K562 (cell line): Measurements from ENCODE around the gene SPTBN4. TPM values are rescaled to one million over a fixed set of nuclear protein-coding genes. Genes with fewer than 3 reads are reported as not detected.

Source experiments
- EHMT2 ChIP-seq: fragments of 450-650 bp; IDR thresholded peaks from 2 replicates; pipeline ENCODE4 v1.6.1; 2018; ENCODE audit warnings: antibody characterized with exemption
- ESRRB ChIP-seq: fragments of 250-450 bp; sonication (Bioruptor Pico); IDR thresholded peaks from 2 replicates; pipeline ENCODE4 v1.5.0; 2020; ENCODE audit warnings: mild to moderate bottlenecking, moderate library complexity, borderline replicate concordance
- FOXK1 ChIP-seq: sonication (generic); formaldehyde crosslinking; IDR thresholded peaks from 2 replicates; pipeline ENCODE4 v1.8.0; 2022; ENCODE audit warnings: missing genetic modification reagents, mild to moderate bottlenecking, borderline replicate concordance
- NONO ChIP-seq, 2 experiments: fragments of 200-400 bp in 1 of 2; fragments of 450-650 bp in 1 of 2; formaldehyde crosslinking in 1 of 2; IDR thresholded peaks; 2 replicates each; pipeline ENCODE4 v1.6.1; 2017; ENCODE audit warnings: low read depth in 2 of 2, mild to moderate bottlenecking in 2 of 2, moderate library complexity in 2 of 2, low read length in 1 of 2
- PREB ChIP-seq: sonication (generic); formaldehyde crosslinking; IDR thresholded peaks from 2 replicates; pipeline ENCODE4 v1.8.1; 2023; ENCODE audit warnings: mild to moderate bottlenecking, missing genetic modification reagents
- PYGO2 ChIP-seq: fragments of 450-650 bp; IDR thresholded peaks from 2 replicates; pipeline ENCODE4 v1.6.1; 2016; ENCODE audit warnings: mild to moderate bottlenecking, missing genetic modification characterization, moderate library complexity, missing compliant biosample characterization
- TBP ChIP-seq: optimal IDR thresholded peaks from 2 replicates; pipeline ENCODE3; 2011; ENCODE audit warnings: low read depth, low read length, improper control_type of control experiment
- ZNF165 ChIP-seq: fragments of 250-450 bp; sonication (Bioruptor Pico); IDR thresholded peaks from 2 replicates; pipeline ENCODE4 v1.4.0; 2020; ENCODE audit warnings: borderline replicate concordance
- ZNF224 ChIP-seq: sonication (generic); formaldehyde crosslinking; IDR thresholded peaks from 2 replicates; pipeline ENCODE4 v1.8.0; 2022; ENCODE audit warnings: mild to moderate bottlenecking, missing genetic modification reagents
- ZNF253 ChIP-seq: fragments of 250-450 bp; sonication (Bioruptor Pico); conservative IDR thresholded peaks from 2 replicates; pipeline ENCODE4 v1.6.1; 2021; ENCODE audit warnings: mild to moderate bottlenecking
- ZNF395 ChIP-seq: fragments of 200-800 bp; sonication (Bioruptor generic); IDR thresholded peaks from 2 replicates; pipeline ENCODE4 v1.6.1; 2017; ENCODE audit warnings: missing genetic modification characterization, missing compliant biosample characterization
- ZNF407 ChIP-seq: fragments of 450-650 bp; IDR thresholded peaks from 2 replicates; pipeline ENCODE4 v1.6.1; 2016; ENCODE audit warnings: low read depth
- ZNF668 ChIP-seq: fragments of 250-450 bp; sonication (Bioruptor Pico); IDR thresholded peaks from 2 replicates; pipeline ENCODE4 v1.8.0; 2022; ENCODE audit warnings: mild to moderate bottlenecking, inconsistent platforms
- ZNF780A ChIP-seq: fragments of 250-450 bp; sonication (Bioruptor Pico); IDR thresholded peaks from 2 replicates; pipeline ENCODE4 v1.5.0; 2021; ENCODE audit warnings: mild to moderate bottlenecking
- polyA plus RNA-seq, 8 experiments: library from polyadenylated mRNA; depleted of rRNA in 4 of 8; stranded (reverse) in 5 of 8; unstranded in 3 of 8; fragments of >200 nt; fragmentation: Nextera tagmentation in 2 of 8; fragmentation: Illumina TruSeq in 1 of 8; extraction: Ambion mirVana in 2 of 8; extraction: Trizol in 1 of 8; gene quantifications; 2 replicates each; pipeline versions ENCODE4 v1.2.1 to v1.2.3, GENCODE V29; 2011 to 2014; ENCODE audit warnings: inconsistent platforms in 1 of 8, missing spikeins in 1 of 8
- total RNA-seq, 7 experiments: library from RNA; depleted of rRNA in 6 of 7; stranded (reverse); fragments of >200 nt in 6 of 7; fragmentation: Illumina TruSeq in 2 of 7; extraction: Trizol in 2 of 7; gene quantifications; 2 replicates each; pipeline versions ENCODE4 v1.2.1 to v1.2.3, GENCODE V29; 2011 to 2021; ENCODE audit warnings: low replicate concordance in 1 of 7

The SPTBN4 gene
- total and polyA plus RNA-seq, 9 of the 15 experiments (the other 6 are each of a cell fraction or from before 2014, with no cell fraction given), result 0.01 to 1.5 (median 0.86) TPM

- no peak for TF ChIP-seq ZNF253 (CRISPR knock-in tag)
- no peak for TF ChIP-seq ZNF668 (CRISPR knock-in tag)
- TF ChIP-seq ZNF224, result no peak
- TF ChIP-seq ZNF165 (CRISPR knock-in tag), result no peak
- TF ChIP-seq ZNF395 (CRISPR knock-in tag), result no peak; the same call in 1 of the 2 replicates
- TF ChIP-seq TBP, result peak; percentile 45
- no peak for TF ChIP-seq ESRRB (CRISPR knock-in tag)
- no peak for TF ChIP-seq NONO (IDR thresholded peaks at IDR 0.05; ENCODE audit: low read depth in 2 of 2, low read length in 1 of 2)
- TF ChIP-seq PYGO2 (tag), result no peak
- TF ChIP-seq ZNF407, result peak; percentile 65; the same call in 1 of the 2 replicates
- no peak for TF ChIP-seq FOXK1 (CRISPR knock-in tag)
- TF ChIP-seq ZNF780A (CRISPR knock-in tag), result no peak
- no peak for TF ChIP-seq EHMT2
- TF ChIP-seq PREB, result no peak
These were observed 146.3 kb downstream of the SPTBN4 start (continued) for GRCh38 chr19:40612831-40613689.
